IPS DF 6.9 (cell line): Measurements from ENCODE around the gene DIRAS1.
"Not testable (repeated sequence)": the region's sequence is repeated elsewhere in the genome, so short reads cannot be mapped to it uniquely, and the experiment has no call there.

Experiments used
- DNase-seq: peaks from one replicate; pipeline ENCODE4 v3.0.0-alpha.2; 2013; ENCODE audit warnings: low read depth, low spot score
- H3K27ac ChIP-seq: one replicate; pipeline ENCODE4 v1.5.1; 2013; ENCODE audit warnings: low read length, control low read depth
- H3K27me3 ChIP-seq: 2 replicates; pipeline ENCODE4 v1.6.1; 2013; ENCODE audit warnings: mild to moderate bottlenecking, low read length; ENCODE audit not compliant: control insufficient read depth, insufficient read depth
- H3K36me3 ChIP-seq: 2 replicates; pipeline ENCODE4 v1.6.1; 2013; ENCODE audit warnings: low read length; ENCODE audit not compliant: control insufficient read depth, insufficient read depth
- H3K4me1 ChIP-seq: 2 replicates; pipeline ENCODE4 v1.6.1; 2013; ENCODE audit warnings: low read length; ENCODE audit not compliant: control insufficient read depth, insufficient read depth
- H3K4me3 ChIP-seq: 2 replicates; pipeline ENCODE4 v1.5.1; 2013; ENCODE audit warnings: mild to moderate bottlenecking, low read length
- H3K9me3 ChIP-seq: 2 replicates; pipeline ENCODE4 v1.6.1; 2013; ENCODE audit warnings: low read length, inconsistent platforms; ENCODE audit not compliant: control insufficient read depth, insufficient read depth
- whole genome bisulfite sequencing: extraction: QIAGEN DNeasy Blood & Tissue Kit; methylation state at CpG from one replicate; pipeline ENCODE4 v1.1.7; 2013; ENCODE audit warnings: mixed read lengths, missing lambda C conversion rate; ENCODE audit not compliant: insufficient read length, insufficient coverage; 5-methylcytosine and 5-hydroxymethylcytosine counted together

DIRAS1 gene

GRCh38 chr19:2691951-2692350 lies 29.2 kb downstream of the DIRAS1 start:
- WGBS, result no CpG with 5 or more reads among the region's 9 CpGs
- Histone ChIP-seq H3K4me1 (no peaks in the 10 kb centered on the region), H3K4me3 (no peak overlapping the region), H3K27me3 (no peaks in the 10 kb centered on the region), H3K9me3 (no peaks in the 10 kb centered on the region), H3K36me3 (no peaks in the 10 kb centered on the region), H3K27ac (no peak overlapping the region)
- DNase-seq, result no peak

- no CpG with 5 or more reads among the region's 11 CpGs for WGBS
Observed at GRCh38 chr19:2690856-2691255, 30.3 kb downstream of the DIRAS1 start.

GRCh38 chr19:2686360-2686759 lies 34.8 kb downstream of the DIRAS1 start:
- no CpG with 5 or more reads among the region's 17 CpGs for WGBS
- Histone ChIP-seq H3K4me1 (no peaks in the 10 kb centered on the region), H3K27me3 (no peaks in the 10 kb centered on the region), H3K4me3 (no peak overlapping the region), H3K27ac (no peak overlapping the region), H3K36me3 (no peaks in the 10 kb centered on the region), H3K9me3 (no peaks in the 10 kb centered on the region)
- DNase-seq, result no peak

More at GRCh38 chr19:2690856-2691255, 30.3 kb downstream of the DIRAS1 start:
- Histone ChIP-seq H3K9me3 (no peaks in the 10 kb centered on the region), H3K4me1 (no peaks in the 10 kb centered on the region), H3K27me3 (no peaks in the 10 kb centered on the region), H3K27ac (no peak overlapping the region), H3K36me3 (no peaks in the 10 kb centered on the region), H3K4me3 (no peak overlapping the region)
- DNase-seq, result no peak

- no peak for DNase-seq
- Histone ChIP-seq H3K4me3 (no peak overlapping the region), H3K36me3 (no peaks in the 10 kb centered on the region), H3K27me3 (no peaks in the 10 kb centered on the region), H3K27ac (no peak overlapping the region), H3K4me1 (no peaks in the 10 kb centered on the region), H3K9me3 (no peaks in the 10 kb centered on the region)
- WGBS, result no CpG with 5 or more reads among the region's 6 CpGs
Observed at GRCh38 chr19:2685204-2685704, 35.9 kb downstream of the DIRAS1 start.

GRCh38 chr19:2683430-2684003 lies 37.7 kb downstream of the DIRAS1 start:
- no CpG with 5 or more reads among the region's 20 CpGs for WGBS
- no peak overlapping the region for H3K27ac ChIP-seq
- no peak for DNase-seq
- no peaks in the 10 kb centered on the region for H3K27me3 ChIP-seq
- no peaks in the 10 kb centered on the region for H3K36me3 ChIP-seq
- H3K9me3 ChIP-seq, result no peaks in the 10 kb centered on the region
- no peak overlapping the region for H3K4me3 ChIP-seq
- H3K4me1 ChIP-seq, result no peaks in the 10 kb centered on the region

- no peaks in the 10 kb centered on the region for H3K36me3 ChIP-seq
- no peak overlapping the region for H3K4me3 ChIP-seq
- no peaks in the 10 kb centered on the region for H3K4me1 ChIP-seq
- H3K27ac ChIP-seq, result no peak overlapping the region
- no peak for DNase-seq
- no peaks in the 10 kb centered on the region for H3K27me3 ChIP-seq
- H3K9me3 ChIP-seq, result no peaks in the 10 kb centered on the region
- WGBS, result no CpG with 5 or more reads among the region's 11 CpGs
Observed at GRCh38 chr19:2680808-2681207, 40.4 kb downstream of the DIRAS1 start.

- DNase-seq, result no peak
- H3K4me3 ChIP-seq, result no peak overlapping the region
- no peak overlapping the region for H3K27ac ChIP-seq
- no CpG with 5 or more reads among the region's 2 CpGs for WGBS
- H3K4me1 ChIP-seq, result peaks cover 4% of the 10 kb centered on the region; the same call in 1 of the 2 replicates
- no peaks in the 10 kb centered on the region for H3K9me3 ChIP-seq
- no peaks in the 10 kb centered on the region for H3K27me3 ChIP-seq
- no peaks in the 10 kb centered on the region for H3K36me3 ChIP-seq
Observed at GRCh38 chr19:2679439-2679838, 41.7 kb downstream of the DIRAS1 start.

GRCh38 chr19:2678948-2679347 lies 42.2 kb downstream of the DIRAS1 start:
- no CpG with 5 or more reads among the region's 5 CpGs for WGBS
- H3K4me1 ChIP-seq, DNase-seq, H3K27me3 ChIP-seq, H3K36me3 ChIP-seq, H3K9me3 ChIP-seq, H3K27ac ChIP-seq, H3K4me3 ChIP-seq: not testable (repeated sequence)

- DNase-seq, result no peak
- H3K36me3 ChIP-seq, result no peaks in the 10 kb centered on the region
- no peak overlapping the region for H3K4me3 ChIP-seq
- no peaks in the 10 kb centered on the region for H3K27me3 ChIP-seq
- no peaks in the 10 kb centered on the region for H3K9me3 ChIP-seq
- H3K4me1 ChIP-seq, result peaks cover 4% of the 10 kb centered on the region; the same call in 1 of the 2 replicates
- WGBS, result no CpG with 5 or more reads among the region's 8 CpGs
- H3K27ac ChIP-seq, result no peak overlapping the region
Observed at GRCh38 chr19:2678044-2678671, 43.0 kb downstream of the DIRAS1 start.

- Histone ChIP-seq H3K4me3 (no peak overlapping the region), H3K4me1 (peaks cover 4% of the 10 kb centered on the region; the same call in 1 of the 2 replicates), H3K9me3 (no peaks in the 10 kb centered on the region), H3K27me3 (no peaks in the 10 kb centered on the region), H3K27ac (no peak overlapping the region), H3K36me3 (no peaks in the 10 kb centered on the region)
- no peak for DNase-seq
- WGBS, result no CpG with 5 or more reads among the region's 12 CpGs
Observed at GRCh38 chr19:2676823-2677222, 44.3 kb downstream of the DIRAS1 start.

GRCh38 chr19:2675892-2676291 lies 45.3 kb downstream of the DIRAS1 start:
- H3K27me3 ChIP-seq, result no peaks in the 10 kb centered on the region
- WGBS, result no CpG with 5 or more reads among the region's 11 CpGs
- DNase-seq, result no peak
- no peaks in the 10 kb centered on the region for H3K9me3 ChIP-seq
- no peak overlapping the region for H3K4me3 ChIP-seq
- H3K4me1 ChIP-seq, result peaks cover 4% of the 10 kb centered on the region
- H3K27ac ChIP-seq, result no peak overlapping the region
- H3K36me3 ChIP-seq, result no peaks in the 10 kb centered on the region
